ENCODE data around the gene TLL2.

TLL2 gene

GRCh38 chr10:96420228-96421009 is 93.3 kb downstream of the TLL2 start:
- no peak for DNase-seq (ENCODE audit: low spot score)

DNA sequence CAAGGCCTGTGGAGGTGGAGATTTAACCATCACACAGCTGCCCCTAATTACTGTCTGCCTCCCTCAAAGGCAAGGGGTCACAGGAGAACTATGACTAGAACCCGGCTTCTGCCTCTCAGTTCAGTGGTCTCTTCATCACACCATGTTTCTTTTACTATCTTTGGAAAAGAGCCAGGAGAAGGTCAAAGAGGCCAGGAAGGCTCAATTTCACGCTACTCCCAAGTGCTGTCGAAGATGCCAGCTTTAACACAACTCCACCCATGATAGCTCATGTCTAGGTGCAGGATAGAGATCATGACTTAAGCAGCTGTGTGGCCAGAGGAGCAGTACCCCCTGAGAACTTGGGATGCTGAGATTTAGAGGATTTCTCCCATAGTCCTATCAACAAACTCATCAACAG is 94.4 kb downstream of the TLL2 start:
- no peak for DNase-seq (ENCODE audit: low spot score)

- DNase-seq (ENCODE audit: low spot score), result no peak
Measured at GRCh38 chr10:96418582-96418981, 95.1 kb downstream of the TLL2 start.

DNA sequence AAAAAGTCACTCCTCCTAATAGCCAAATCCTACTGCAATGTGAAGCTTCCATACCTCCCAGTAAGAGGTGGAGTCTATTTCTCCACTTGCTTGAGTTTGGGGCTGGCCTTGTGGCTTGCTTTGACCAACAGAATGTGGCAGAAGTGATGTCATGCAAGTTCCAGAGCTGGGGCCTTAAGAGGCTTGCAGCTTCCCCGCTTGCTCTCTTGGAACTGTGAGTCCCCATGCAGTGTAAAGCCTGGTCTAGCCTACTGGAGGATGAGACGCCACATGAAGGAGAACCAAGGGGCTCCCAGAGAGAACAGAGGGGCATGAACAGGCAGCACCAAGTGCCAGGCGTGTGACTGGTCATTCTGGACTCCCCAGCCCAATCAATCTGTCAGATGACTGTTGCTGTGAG is 96.3 kb downstream of the TLL2 start:
- DNase-seq (ENCODE audit: low spot score), result peak; percentile 81

DNA sequence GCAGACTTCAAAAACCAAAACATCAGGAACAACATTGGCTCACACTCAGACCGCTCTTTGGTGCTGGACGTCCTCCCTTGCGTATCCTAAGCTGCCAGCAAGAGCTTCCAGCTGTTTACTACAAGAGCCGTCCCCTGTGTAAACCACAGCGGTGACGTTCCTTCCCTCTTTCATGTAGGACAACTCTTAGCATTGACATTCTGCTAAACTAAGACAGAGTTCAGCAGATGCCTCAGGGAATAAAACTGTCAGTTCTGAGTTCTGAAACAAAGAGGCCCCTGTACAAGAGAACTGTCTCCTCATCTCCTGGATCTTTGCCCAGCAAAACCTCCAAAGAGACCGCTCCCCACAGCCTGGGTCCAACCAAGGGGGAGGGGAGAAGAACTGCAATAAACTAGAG is 97.1 kb downstream of the TLL2 start:
- DNase-seq (ENCODE audit: low spot score), result no peak

DNA sequence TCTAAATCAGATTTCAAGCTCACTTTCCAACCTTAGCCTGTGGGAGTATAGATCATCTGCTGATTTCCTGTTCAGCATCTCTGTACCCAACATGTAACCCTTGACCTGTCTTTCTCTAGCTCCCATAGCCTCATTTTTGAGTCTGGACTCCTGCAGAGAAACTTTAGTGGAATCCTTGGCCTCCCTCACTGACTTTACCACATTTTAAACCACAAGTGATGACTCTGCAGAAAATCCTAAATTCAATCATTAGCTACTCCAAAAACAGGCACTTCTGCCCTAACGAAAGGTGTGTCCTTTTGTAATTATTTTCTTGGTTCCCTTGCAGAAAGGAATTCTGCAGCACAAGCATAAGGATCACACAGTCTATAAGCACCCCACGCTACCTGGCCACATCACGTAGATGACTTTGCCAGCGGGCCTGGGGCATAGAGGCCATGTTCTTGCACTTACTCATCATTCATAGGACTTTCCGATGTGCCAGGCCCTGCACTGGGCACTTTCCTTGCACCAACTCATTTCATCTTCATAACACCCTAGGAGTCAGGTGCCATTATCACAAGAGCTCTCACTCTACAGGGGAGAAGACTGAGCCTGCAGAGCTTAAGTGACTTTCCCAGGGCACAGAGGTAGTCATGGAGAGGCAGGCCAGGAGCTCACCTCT is 97.7 kb downstream of the TLL2 start:
- peak; percentile 76 for DNase-seq (ENCODE audit: low spot score)

DNA sequence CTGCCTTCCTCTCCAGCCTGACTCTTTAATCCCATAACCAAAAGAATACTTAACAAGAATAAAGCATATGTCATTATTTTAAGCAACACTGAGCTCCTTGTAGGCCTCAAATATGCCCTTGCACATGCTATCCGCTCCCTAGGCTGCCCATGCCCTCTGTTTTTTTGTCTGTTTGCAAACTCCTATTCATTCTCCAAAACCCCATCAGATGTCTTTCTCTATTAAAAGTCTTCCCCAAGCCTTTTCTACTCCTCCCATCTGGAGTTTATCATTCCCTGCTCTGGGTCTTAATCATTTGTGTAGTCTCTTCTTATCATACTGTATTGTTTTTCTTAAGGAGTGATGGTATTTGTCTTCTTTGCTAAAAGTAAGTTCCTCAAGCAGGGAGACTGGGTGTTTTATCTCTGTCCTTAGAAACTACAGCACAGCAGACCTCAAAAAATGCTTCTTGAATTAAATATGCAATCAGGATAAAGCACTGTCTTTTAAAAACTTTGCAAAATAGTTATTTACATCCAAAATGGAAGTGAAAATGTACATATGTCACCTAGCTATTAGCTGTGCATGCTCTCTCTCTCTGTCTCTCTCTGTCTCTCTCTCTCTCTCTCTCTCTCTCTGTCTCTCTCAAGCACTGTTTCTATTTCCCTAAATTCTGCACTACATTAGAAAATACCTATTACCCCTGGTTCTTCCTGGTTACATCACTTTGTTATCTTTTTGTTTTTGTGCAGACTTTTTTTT is 98.4 kb downstream of the TLL2 start:
- no peak for DNase-seq (ENCODE audit: low spot score)

GRCh38 chr10:96414303-96414702 is 99.4 kb downstream of the TLL2 start:
- no peak for DNase-seq (ENCODE audit: low spot score)

- no peak for DNase-seq (ENCODE audit: low spot score)
Measured at GRCh38 chr10:96413151-96413787, 100.5 kb downstream of the TLL2 start.

DNA sequence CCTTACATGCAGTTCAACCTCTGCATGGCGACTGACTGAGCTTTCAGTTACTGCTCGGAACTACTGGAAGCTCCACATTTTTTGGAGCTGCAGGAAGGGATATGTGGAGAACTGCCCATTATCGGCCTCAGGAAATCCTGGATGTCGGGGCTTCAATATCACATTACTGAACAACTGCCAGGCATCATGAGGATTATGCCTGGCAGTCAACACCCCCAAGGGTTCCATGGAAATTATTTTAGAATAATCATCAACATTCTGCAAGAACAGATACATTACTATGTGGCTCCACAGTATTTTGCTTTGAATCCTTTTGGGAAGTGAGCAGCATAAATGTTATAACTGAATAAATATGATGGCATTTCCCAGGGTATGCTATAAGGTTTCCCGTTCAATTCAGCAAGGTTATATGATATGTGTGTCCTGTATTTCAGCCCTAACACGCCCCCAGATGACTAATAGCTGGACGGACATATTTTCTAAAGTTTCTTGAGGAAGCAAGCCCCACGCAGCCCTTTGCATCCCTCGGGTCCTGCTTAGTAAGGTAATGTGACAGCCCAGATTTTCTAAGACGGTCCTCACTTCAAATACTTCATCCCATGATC is 101.9 kb downstream of the TLL2 start:
- DNase-seq (ENCODE audit: low spot score), result no peak

- DNase-seq (ENCODE audit: low spot score), result no peak
Measured at GRCh38 chr10:96410296-96410695, 103.4 kb downstream of the TLL2 start.

GRCh38 chr10:96408201-96408600 is 105.5 kb downstream of the TLL2 start:
- no peak for DNase-seq (ENCODE audit: low spot score)

- DNase-seq (ENCODE audit: low spot score), result no peak
Measured at GRCh38 chr10:96407560-96408069, 106.1 kb downstream of the TLL2 start.

GRCh38 chr10:96406091-96406490 is 107.6 kb downstream of the TLL2 start:
- DNase-seq (ENCODE audit: low spot score), result no peak

DNA sequence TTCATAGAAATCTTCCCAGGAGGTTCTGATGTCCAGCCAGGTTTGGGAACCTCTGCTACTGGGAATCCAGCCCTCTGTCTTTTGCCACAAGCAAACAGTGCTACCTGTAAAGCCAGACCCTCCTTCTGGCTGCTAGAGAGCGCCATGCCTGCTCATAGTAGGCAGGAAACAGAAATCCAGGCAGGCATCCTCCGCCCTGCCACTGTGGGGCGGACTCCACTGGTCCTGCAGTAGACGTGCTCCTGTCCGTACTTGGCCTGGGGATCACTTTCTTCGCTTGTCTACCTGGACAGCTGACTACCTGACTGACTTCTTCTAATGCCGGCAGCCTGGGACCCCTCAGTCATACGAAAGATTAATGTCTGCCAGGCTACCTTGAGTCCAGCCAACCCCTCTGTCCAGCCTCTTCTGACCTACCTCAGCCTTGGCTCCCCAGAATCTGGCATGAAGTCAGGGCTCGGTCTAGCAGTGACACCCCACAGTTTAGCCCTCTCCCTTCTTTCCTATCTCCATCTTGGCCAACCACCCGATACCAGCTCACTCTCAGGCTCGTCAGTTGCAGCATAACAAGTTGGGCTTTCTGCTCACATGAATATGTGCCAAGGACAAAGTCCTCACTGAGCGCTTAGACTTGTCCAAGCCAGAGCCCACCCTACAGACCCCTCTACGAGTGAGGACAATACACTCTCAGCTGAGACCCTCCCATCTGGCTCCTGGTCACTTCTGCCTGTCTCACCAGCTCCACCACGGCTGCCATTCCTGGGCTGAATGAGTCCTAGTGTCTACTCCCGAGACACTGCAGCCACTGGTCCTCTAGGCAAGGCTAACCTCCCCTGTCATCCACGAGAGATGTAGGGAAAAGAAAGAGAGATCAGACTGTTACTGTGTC is 111.1 kb downstream of the TLL2 start:
- DNase-seq (ENCODE audit: low spot score), result no peak

- DNase-seq (ENCODE audit: low spot score), result no peak
Measured at GRCh38 chr10:96401036-96401435, 112.7 kb downstream of the TLL2 start.

DNA sequence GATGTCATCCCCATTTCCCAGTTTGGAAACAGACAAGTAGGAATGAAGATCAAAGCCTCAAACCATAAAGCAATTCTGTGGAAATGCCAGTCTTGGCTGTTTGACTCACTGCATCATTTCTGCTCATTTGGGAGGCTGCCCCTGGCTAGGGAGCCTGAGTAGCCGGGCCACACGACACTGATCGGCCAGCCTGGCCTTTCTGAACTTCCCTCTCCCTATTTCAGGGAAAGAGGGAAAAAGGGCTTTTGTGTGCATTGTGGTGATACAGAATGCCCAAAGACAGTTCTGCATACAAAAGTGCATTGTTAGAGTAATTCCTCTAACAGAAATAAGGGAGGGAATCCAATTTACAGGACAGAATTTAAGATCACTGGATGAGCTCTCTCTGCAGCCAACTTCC is 113.3 kb downstream of the TLL2 start:
- DNase-seq (ENCODE audit: low spot score), result no peak

- DNase-seq (ENCODE audit: low spot score), result no peak
Measured at GRCh38 chr10:96397902-96398301, 115.8 kb downstream of the TLL2 start.

- peak; percentile 70 for DNase-seq (ENCODE audit: low spot score)
Measured at GRCh38 chr10:96395931-96396877, 117.5 kb downstream of the TLL2 start.

- no peak for DNase-seq (ENCODE audit: low spot score)
Measured at GRCh38 chr10:96390460-96390864, 123.3 kb downstream of the TLL2 start.

Measured in kidney tubule cell (primary cell).